Measurements from ENCODE around the gene MSH4.

The MSH4 gene

DNA sequence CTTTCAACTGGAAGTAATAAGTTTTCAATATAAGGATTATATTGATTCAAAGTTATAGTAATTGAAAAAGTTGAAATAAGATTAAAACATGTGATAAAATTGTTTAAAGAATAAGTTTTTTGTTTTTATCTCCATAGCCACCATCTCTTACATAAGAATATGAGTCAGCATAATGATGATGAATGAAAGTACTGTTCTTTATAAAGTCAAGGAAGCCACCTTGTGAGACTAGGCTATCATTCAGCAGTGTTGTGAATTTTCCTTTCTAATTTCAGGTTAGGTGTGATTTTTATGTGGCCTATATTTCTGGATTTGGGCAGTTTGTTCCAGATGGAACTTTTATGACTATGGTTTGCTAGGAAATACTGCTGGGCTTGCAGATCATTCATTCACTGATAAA, 157.9 kb downstream of the MSH4 start:
- H3K9me2 ChIP-seq (ENCODE audit: low read depth, low read length), result no peaks in the 10 kb centered on the region
- no peaks in the 10 kb centered on the region for H4K20me1 ChIP-seq (ENCODE audit: insufficient read depth, low read length)
- H3K4me3 ChIP-seq (ENCODE audit: low read depth, low read length, poor library complexity, severe bottlenecking), result no peak overlapping the region
- H3K9me3 ChIP-seq (ENCODE audit: low read length), result no peaks in the 10 kb centered on the region
- H2AFZ ChIP-seq (ENCODE audit: low read length), result no peak overlapping the region
- no peaks in the 10 kb centered on the region for H3K27me3 ChIP-seq (ENCODE audit: insufficient read depth, low read length)
- TF ChIP-seq, protein P1, sequence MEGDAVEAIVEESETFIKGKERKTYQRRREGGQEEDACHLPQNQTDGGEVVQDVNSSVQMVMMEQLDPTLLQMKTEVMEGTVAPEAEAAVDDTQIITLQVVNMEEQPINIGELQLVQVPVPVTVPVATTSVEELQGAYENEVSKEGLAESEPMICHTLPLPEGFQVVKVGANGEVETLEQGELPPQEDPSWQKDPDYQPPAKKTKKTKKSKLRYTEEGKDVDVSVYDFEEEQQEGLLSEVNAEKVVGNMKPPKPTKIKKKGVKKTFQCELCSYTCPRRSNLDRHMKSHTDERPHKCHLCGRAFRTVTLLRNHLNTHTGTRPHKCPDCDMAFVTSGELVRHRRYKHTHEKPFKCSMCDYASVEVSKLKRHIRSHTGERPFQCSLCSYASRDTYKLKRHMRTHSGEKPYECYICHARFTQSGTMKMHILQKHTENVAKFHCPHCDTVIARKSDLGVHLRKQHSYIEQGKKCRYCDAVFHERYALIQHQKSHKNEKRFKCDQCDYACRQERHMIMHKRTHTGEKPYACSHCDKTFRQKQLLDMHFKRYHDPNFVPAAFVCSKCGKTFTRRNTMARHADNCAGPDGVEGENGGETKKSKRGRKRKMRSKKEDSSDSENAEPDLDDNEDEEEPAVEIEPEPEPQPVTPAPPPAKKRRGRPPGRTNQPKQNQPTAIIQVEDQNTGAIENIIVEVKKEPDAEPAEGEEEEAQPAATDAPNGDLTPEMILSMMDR (IDR thresholded peaks at IDR 0.05; ENCODE audit: low read length), result no peak
- TF ChIP-seq EZH2 (IDR thresholded peaks at IDR 0.05; ENCODE audit: borderline replicate concordance, low read length), result no peak
- no peaks in the 10 kb centered on the region for H3K36me3 ChIP-seq (ENCODE audit: insufficient read depth, low read length)
- H3F3A ChIP-seq (ENCODE audit: insufficient read depth, low read length), result no peaks in the 10 kb centered on the region
- H3K4me2 ChIP-seq (ENCODE audit: low read length), result no peak overlapping the region
- no peaks in the 10 kb centered on the region for H3K4me1 ChIP-seq (ENCODE audit: insufficient read depth, low read length, severe bottlenecking)
- no peaks in the 10 kb centered on the region for H3K79me2 ChIP-seq (ENCODE audit: insufficient read depth, low read length)
- H3K27ac ChIP-seq (ENCODE audit: low read depth, low read length, poor library complexity, severe bottlenecking), result no peak overlapping the region
- no peak overlapping the region for H3K9ac ChIP-seq (ENCODE audit: low read length)

Measured in OCI-LY1 (cell line).